ENCODE results near the gene OR5H6. TPM values are rescaled to one million over a fixed set of nuclear protein-coding genes. Genes with fewer than 3 reads are reported as not detected.

OR5H6 gene
- total and polyA plus RNA-seq, 2 of the 13 experiments (the other 11 are each of a cell fraction or from before 2014, with no cell fraction given): not detected

DNA sequence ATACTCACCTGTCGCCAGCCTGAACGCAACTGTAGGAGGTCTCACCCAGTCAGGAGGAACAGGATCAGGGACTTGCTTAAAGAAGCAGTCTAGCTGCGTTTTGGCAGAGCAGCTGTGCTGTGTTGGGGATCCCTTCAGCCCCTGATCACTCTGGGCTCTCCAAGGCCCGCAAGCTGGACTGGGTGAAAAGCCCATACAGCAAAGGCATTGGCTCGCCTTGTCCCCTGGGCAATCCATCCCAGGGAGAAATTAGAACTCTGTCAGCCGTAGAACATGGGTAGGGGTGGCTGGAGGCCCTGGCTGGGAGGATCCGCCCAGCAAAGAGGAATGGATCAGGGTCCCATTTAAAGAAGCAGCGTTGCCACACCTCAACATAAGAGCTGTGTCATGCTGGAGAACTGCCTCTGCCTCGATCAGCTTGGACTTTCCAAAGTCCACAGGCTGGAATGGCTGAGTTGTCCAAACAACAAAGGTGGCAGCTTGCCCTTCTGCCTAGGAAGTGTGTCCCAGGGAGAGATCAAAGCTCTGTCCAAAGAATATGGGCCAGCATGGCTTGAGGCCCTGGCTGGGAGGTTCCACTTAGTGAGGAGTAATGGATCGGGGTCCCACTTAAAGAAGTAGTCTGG, 27.4 kb downstream of the OR5H6 start (continued):
- no peak for TF ChIP-seq ZNF614 (CRISPR knock-in tag; IDR thresholded peaks at IDR 0.05; ENCODE audit: borderline replicate concordance)
- no peak for TF ChIP-seq ZNF326 (CRISPR knock-in tag; IDR thresholded peaks at IDR 0.05; ENCODE audit: borderline replicate concordance)
- TF ChIP-seq ZNF143 (CRISPR knock-in tag; IDR thresholded peaks at IDR 0.05): no peak
- TF ChIP-seq ZBTB46 (CRISPR knock-in tag; IDR thresholded peaks at IDR 0.05; ENCODE audit: borderline replicate concordance): no peak
- TF ChIP-seq GTF2F1 (IDR thresholded peaks at IDR 0.05; ENCODE audit: low read length): no peak
- TF ChIP-seq, protein P1, sequence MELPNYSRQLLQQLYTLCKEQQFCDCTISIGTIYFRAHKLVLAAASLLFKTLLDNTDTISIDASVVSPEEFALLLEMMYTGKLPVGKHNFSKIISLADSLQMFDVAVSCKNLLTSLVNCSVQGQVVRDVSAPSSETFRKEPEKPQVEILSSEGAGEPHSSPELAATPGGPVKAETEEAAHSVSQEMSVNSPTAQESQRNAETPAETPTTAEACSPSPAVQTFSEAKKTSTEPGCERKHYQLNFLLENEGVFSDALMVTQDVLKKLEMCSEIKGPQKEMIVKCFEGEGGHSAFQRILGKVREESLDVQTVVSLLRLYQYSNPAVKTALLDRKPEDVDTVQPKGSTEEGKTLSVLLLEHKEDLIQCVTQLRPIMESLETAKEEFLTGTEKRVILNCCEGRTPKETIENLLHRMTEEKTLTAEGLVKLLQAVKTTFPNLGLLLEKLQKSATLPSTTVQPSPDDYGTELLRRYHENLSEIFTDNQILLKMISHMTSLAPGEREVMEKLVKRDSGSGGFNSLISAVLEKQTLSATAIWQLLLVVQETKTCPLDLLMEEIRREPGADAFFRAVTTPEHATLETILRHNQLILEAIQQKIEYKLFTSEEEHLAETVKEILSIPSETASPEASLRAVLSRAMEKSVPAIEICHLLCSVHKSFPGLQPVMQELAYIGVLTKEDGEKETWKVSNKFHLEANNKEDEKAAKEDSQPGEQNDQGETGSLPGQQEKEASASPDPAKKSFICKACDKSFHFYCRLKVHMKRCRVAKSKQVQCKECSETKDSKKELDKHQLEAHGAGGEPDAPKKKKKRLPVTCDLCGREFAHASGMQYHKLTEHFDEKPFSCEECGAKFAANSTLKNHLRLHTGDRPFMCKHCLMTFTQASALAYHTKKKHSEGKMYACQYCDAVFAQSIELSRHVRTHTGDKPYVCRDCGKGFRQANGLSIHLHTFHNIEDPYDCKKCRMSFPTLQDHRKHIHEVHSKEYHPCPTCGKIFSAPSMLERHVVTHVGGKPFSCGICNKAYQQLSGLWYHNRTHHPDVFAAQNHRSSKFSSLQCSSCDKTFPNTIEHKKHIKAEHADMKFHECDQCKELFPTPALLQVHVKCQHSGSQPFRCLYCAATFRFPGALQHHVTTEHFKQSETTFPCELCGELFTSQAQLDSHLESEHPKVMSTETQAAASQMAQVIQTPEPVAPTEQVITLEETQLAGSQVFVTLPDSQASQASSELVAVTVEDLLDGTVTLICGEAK (IDR thresholded peaks at IDR 0.05): no peak
- TF ChIP-seq, protein P1 (CRISPR knock-in tag; IDR thresholded peaks at IDR 0.05): no peak
- TF ChIP-seq ONECUT2 (CRISPR knock-in tag; IDR thresholded peaks at IDR 0.05): no peak
- TF ChIP-seq TOPORS (CRISPR knock-in tag; IDR thresholded peaks at IDR 0.05): no peak
- TF ChIP-seq, protein P2, sequence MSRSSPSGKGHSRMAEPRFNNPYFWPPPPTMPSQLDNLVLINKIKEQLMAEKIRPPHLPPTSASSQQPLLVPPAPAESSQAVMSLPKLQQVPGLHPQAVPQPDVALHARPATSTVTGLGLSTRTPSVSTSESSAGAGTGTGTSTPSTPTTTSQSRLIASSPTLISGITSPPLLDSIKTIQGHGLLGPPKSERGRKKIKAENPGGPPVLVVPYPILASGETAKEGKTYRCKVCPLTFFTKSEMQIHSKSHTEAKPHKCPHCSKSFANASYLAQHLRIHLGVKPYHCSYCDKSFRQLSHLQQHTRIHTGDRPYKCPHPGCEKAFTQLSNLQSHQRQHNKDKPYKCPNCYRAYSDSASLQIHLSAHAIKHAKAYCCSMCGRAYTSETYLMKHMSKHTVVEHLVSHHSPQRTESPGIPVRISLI (CRISPR knock-in tag; IDR thresholded peaks at IDR 0.05; ENCODE audit: borderline replicate concordance): no peak
- no peak for TF ChIP-seq BRD4 (CRISPR knock-in tag; IDR thresholded peaks at IDR 0.05)
- TF ChIP-seq, protein P3, sequence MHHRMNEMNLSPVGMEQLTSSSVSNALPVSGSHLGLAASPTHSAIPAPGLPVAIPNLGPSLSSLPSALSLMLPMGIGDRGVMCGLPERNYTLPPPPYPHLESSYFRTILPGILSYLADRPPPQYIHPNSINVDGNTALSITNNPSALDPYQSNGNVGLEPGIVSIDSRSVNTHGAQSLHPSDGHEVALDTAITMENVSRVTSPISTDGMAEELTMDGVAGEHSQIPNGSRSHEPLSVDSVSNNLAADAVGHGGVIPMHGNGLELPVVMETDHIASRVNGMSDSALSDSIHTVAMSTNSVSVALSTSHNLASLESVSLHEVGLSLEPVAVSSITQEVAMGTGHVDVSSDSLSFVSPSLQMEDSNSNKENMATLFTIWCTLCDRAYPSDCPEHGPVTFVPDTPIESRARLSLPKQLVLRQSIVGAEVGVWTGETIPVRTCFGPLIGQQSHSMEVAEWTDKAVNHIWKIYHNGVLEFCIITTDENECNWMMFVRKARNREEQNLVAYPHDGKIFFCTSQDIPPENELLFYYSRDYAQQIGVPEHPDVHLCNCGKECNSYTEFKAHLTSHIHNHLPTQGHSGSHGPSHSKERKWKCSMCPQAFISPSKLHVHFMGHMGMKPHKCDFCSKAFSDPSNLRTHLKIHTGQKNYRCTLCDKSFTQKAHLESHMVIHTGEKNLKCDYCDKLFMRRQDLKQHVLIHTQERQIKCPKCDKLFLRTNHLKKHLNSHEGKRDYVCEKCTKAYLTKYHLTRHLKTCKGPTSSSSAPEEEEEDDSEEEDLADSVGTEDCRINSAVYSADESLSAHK (CRISPR knock-in tag; IDR thresholded peaks at IDR 0.05; ENCODE audit: borderline replicate concordance): no peak
- TF ChIP-seq HNF1B (CRISPR knock-in tag; IDR thresholded peaks at IDR 0.05): no peak

All from HepG2 (cell line).